Measurements from ENCODE around the gene REG1B. TPM values are rescaled to one million over a fixed set of nuclear protein-coding genes. Genes with fewer than 3 reads are reported as not detected.

The REG1B gene
- polyA plus RNA-seq, 2 of the 4 experiments (the other 2 are of a cell fraction) = not detected

GRCh38 chr2:79129804-79130203, 42.0 kb upstream of the REG1B start:
- no peaks in the 10 kb centered on the region for H3K4me1 ChIP-seq
- ATAC-seq (no peak), FAIRE-seq (no peak), DNase-seq (ENCODE audit: low read depth in 1 of 2, low spot score in 1 of 2) (no peak)
- CTCF ChIA-PET = no interaction called here
- H3K27ac ChIP-seq = no peak overlapping the region
- H3K4me2 ChIP-seq = no peak overlapping the region
- POLR2A ChIA-PET = no interaction called here
- peaks cover 3% of the 10 kb centered on the region; the same call in 1 of the 3 replicates for H3K9me3 ChIP-seq
- H3K4me3 ChIP-seq = no peak overlapping the region
- TF ChIP-seq POLR2AphosphoS2 (conservative IDR thresholded peaks at IDR 0.05; ENCODE audit: low read length) (no peak), ZC3H11A (IDR thresholded peaks at IDR 0.05) (no peak), ATOH8 (CRISPR knock-in tag; IDR thresholded peaks at IDR 0.05; ENCODE audit: low read depth) (no peak), TP53 (CRISPR knock-in tag; IDR thresholded peaks at IDR 0.05) (no peak), ZSCAN20 (CRISPR knock-in tag; IDR thresholded peaks at IDR 0.05) (no peak), EP300 (IDR thresholded peaks at IDR 0.05) (no peak), TFCP2L1 (CRISPR knock-in tag; IDR thresholded peaks at IDR 0.05) (no peak), BHLHE40 (IDR thresholded peaks at IDR 0.05; ENCODE audit: low read depth, low read length) (no peak), JUN (IDR thresholded peaks at IDR 0.05) (no peak), RAD21 (conservative IDR thresholded peaks at IDR 0.05 in 1 of 2, IDR thresholded peaks at IDR 0.05 in 1 of 2) (no peak), HMGXB4 (CRISPR knock-in tag; IDR thresholded peaks at IDR 0.05; ENCODE audit: borderline replicate concordance) (no peak), HOXA7 (CRISPR knock-in tag; IDR thresholded peaks at IDR 0.05) (no peak), KDM1A (IDR thresholded peaks at IDR 0.05; ENCODE audit: low read depth) (no peak), GATA3 (IDR thresholded peaks at IDR 0.05; ENCODE audit: borderline replicate concordance) (no peak), KDM5A (IDR thresholded peaks at IDR 0.05) (no peak), ESRRA (IDR thresholded peaks at IDR 0.05; ENCODE audit: borderline replicate concordance, low read length) (no peak), PBX3 (IDR thresholded peaks at IDR 0.05) (no peak)
- TF ChIP-seq, protein P1, sequence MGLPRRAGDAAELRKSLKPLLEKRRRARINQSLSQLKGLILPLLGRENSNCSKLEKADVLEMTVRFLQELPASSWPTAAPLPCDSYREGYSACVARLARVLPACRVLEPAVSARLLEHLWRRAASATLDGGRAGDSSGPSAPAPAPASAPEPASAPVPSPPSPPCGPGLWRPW (IDR thresholded peaks at IDR 0.05) = no peak

DNA sequence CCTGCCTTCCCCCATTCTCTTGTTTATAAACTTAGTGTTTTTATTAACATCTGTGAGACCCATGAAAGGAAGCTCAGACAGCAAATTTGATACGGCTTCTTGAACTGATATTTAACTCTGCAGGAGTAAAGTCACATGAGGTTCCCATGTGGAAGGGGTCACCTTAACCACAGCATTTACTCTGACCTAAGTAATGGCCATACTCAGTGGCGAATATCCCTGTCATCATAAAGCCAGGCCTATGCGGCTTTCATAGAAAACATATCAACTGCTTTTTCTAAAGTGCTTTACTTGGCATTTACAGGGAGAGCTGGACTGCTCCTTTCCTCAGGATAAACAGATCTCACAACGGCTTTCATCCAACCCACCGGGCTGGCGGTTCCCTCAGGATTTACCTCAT, 41.5 kb upstream of the REG1B start:
- Histone ChIP-seq H3K9me3 (peaks cover 3% of the 10 kb centered on the region; the same call in 1 of the 3 replicates), H3K4me1 (no peaks in the 10 kb centered on the region), H3K4me2 (no peak overlapping the region), H3K4me3 (no peak overlapping the region), H3K27ac (no peak overlapping the region)
- FAIRE-seq (no peak), DNase-seq (ENCODE audit: low read depth in 1 of 2, low spot score in 1 of 2) (no peak), ATAC-seq (no peak)
- ChIA-PET CTCF (no interaction called here), POLR2A (no interaction called here)
- 13% methylated on average over 6 of the region's 6 CpGs for WGBS (ENCODE audit: missing lambda C conversion rate)
- TF ChIP-seq ATOH8 (CRISPR knock-in tag; IDR thresholded peaks at IDR 0.05; ENCODE audit: low read depth) (no peak), NFE2L2 (conservative IDR thresholded peaks at IDR 0.05; ENCODE audit: low read length) (no peak), POLR2AphosphoS2 (conservative IDR thresholded peaks at IDR 0.05; ENCODE audit: low read length) (no peak), MAFK (IDR thresholded peaks at IDR 0.05; ENCODE audit: partially characterized antibody) (no peak), BHLHE40 (IDR thresholded peaks at IDR 0.05; ENCODE audit: low read depth, low read length) (no peak), CBX2 (IDR thresholded peaks at IDR 0.05; ENCODE audit: borderline replicate concordance, low read depth) (no peak), EP300 (IDR thresholded peaks at IDR 0.05) (no peak), CBX8 (IDR thresholded peaks at IDR 0.05) (no peak), PBX3 (IDR thresholded peaks at IDR 0.05) (no peak), ZNF302 (CRISPR knock-in tag; IDR thresholded peaks at IDR 0.05) (no peak), MAX (IDR thresholded peaks at IDR 0.05) (no peak), MAZ (IDR thresholded peaks at IDR 0.05; ENCODE audit: borderline replicate concordance, low read depth, low read length) (no peak)
